GM21825 (cell line): ENCODE results near the gene TSPO2.
"Not testable (repeated sequence)": the region's sequence is repeated elsewhere in the genome, so short reads cannot be mapped to it uniquely, and the experiment has no call there.

Source experiments
- ATAC-seq: cut with Tn5 transposase; IDR thresholded peaks from one replicate; pipeline ENCODE4 v1.9.1; 2021; ENCODE audit warnings: mild to moderate bottlenecking, moderate library complexity; ENCODE audit not compliant: unreplicated experiment

Gene TSPO2, protein sequence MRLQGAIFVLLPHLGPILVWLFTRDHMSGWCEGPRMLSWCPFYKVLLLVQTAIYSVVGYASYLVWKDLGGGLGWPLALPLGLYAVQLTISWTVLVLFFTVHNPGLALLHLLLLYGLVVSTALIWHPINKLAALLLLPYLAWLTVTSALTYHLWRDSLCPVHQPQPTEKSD

DNA sequence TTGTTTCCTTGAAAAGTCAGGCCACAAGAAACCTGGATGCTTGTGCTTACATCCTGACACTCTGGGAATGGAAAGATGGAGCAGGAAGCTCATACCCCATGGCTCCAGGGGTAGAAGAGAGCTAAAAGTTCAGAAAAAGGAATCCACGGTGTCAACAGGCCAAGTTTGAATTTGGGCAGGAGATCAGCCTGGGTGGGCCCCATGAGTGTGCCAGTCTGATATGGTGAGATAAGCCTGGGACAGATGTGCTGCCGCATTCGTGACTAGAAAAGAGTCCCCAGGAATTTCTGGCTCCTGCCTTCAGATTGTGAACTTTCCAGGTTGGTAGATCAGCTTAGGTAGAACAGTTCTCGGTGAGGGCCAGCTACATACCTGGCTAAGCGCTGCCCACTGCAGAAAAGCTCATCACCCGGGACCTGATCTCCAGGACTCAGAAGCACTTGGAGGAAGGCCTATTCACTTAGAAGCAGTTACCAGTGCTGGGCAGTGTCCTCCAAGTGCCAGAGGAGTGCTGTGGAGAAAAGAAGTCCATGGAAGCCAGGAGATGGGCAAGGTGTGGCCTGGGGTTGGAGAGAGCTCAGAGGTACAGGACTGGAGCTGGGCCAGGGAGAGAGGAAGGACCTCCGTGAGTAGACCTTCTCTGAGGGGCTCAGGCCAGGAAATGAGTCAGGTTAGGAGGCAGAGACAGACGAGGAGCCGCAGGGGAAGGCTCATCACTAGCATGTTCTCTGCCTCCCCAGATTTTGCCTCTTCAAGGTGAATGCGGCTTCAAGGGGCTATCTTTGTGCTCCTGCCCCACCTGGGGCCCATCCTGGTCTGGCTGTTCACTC is at the start of gene TSPO2:
TSPO2 (plus strand) TSS at position 242 of the 830 bp plus-strand sequence; CDS start at position 761, 519 bp downstream.
- no peak for ATAC-seq

DNA sequence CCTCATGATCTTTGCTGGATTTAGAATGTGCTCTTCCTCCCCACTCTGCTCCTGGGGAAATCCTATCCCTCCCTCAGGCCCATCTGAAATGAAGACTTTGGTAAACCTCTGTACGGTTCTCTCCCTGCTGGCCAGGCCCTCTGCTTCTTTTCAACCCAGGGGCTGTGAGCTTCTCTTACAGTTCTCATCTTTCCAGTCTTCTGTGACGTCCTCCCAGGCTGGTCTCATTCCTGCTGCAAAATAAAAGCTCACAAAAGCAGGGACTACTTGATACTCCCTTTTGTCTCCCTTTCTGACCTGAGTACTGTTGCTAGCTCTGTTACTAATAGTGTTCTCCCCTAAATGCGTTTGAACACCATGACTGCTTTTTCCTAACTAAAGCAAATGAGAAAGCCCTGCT is 49.5 kb upstream of the TSPO2 start:
- no peak for ATAC-seq

GRCh38 chr6:40996591-40997233 is 45.6 kb upstream of the TSPO2 start:
- ATAC-seq, result no peak

DNA sequence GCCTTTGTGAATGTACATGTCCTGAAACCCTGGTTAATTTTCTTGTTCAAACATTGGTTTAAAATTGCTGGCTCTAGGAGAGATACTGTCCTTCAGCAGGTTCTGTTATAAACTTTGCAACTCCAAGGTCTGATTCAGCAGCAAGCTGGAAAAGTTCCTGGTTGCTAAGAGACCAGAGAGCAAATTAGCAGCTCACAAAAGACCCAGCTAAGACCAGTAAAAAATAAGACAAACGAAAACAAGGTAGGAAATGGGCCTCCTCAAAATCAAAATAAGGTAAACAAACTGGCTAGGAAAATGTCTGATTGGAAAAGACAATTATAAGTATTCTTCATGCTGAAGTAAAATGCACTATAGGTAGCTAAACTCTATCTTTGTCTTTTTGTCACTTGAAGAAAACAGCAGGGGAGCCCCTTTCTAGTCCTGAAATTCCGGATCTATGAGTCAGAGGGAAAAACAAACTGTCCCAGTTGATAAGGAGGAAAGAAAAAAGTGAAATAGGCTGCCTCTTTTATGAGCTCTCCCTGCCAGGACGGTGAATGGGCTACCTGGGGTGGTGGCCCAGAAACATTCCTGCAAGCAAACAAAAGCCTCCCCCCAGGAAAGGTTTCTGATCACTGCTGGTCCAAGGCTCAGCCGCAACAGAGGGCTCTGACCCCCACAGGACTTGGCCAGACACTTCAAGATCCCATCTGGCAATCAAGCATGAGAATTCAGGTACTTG is 44.9 kb upstream of the TSPO2 start:
- no peak for ATAC-seq

DNA sequence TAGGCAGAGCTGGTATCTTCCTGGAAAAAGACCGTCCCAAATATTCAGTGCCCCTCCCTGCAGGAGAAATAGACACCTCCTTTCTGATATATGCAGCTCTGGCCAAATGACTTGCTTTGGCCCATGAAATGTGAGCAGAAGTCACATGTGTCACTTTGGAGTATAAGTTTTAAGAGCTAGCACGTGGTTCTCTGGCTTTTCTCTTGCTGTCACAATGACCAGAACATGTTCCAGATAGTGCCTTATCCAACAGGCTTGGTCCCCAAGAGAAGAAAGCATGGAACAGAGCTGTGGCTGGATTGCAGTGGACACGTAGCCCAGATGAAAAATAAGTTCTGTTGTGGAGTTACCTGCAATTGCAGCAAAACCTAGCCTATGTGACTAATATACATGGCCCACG is 43.6 kb upstream of the TSPO2 start:
- no peak for ATAC-seq

- no peak for ATAC-seq
These were observed 42.7 kb upstream of the TSPO2 start for GRCh38 chr6:40999569-40999968.

GRCh38 chr6:41000248-41000647 is 42.0 kb upstream of the TSPO2 start:
- no peak for ATAC-seq

- no peak for ATAC-seq
These were observed 40.1 kb upstream of the TSPO2 start for GRCh38 chr6:41002168-41002567.

GRCh38 chr6:41006217-41006616 is 36.0 kb upstream of the TSPO2 start:
- not testable (repeated sequence) for ATAC-seq

DNA sequence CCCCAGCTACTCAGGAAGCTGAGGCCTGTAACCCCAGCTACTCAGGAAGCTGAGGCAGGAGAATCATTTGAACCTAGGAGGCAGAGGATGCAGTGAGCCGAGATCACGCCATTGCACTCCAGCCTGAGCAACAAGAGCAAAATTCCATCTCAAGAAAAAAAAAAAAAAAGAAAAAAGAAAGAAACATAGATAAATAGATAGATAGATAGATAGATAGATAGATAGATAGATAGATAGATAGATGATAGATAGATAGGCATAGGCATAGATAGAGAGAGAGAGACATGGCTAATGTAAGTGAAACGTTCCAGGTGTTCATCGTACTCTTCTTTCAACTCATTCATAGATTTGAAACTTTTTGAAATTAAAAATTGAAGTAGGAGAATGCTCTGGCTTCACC is 35.3 kb upstream of the TSPO2 start:
- ATAC-seq, result not testable (repeated sequence)

GRCh38 chr6:41008011-41008410 is 34.3 kb upstream of the TSPO2 start:
- ATAC-seq, result no peak

DNA sequence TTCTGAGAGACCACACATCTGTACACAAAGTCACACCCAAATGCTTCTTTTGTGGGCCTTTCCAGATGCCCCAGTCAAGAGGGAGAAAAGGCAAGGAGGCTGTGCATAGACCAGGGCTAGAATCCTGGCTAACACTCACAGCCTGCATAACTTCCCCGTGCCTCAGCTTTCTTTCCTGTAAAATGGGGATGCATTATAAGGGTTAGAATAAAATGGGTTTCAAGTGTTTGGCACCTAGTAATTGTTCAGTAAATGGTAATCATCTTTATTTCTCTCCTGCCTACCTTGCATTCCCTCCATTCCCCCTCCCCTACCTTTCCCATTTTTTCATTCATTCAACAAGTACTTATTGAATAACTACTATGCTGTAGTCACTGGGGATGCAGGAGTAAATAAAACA is 32.6 kb upstream of the TSPO2 start:
- ATAC-seq, result no peak

GRCh38 chr6:41011673-41012072 is 30.6 kb upstream of the TSPO2 start:
- no peak for ATAC-seq

- ATAC-seq, result no peak
These were observed 28.7 kb upstream of the TSPO2 start for GRCh38 chr6:41013466-41014153.

GRCh38 chr6:41014780-41015179 is 27.5 kb upstream of the TSPO2 start:
- ATAC-seq, result no peak

GRCh38 chr6:41015860-41016259 is 26.4 kb upstream of the TSPO2 start:
- ATAC-seq, result not testable (repeated sequence)

- ATAC-seq, result no peak
These were observed 24.6 kb upstream of the TSPO2 start for GRCh38 chr6:41017663-41018062.

DNA sequence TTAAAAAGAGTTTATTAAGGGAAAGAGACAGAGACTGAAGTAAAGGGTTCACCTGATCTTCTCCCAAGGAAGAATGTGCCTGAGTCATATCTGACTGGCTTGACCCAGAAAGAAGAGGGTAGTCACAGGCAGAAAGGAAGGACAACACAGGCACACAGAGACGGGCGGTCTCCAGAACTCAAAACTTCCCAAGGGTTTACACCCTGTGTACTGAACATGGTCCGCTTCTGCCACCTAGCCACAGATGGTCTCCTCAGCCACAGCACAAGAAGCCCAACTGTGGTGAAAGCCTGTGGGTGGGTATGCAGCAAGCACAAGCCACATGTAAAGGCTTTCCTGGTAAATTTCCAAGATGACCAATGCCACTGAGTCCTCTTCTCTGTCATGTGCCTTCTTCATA is 20.4 kb upstream of the TSPO2 start:
- no peak for ATAC-seq

- ATAC-seq, result no peak
These were observed 20.0 kb upstream of the TSPO2 start for GRCh38 chr6:41022294-41022693.

GRCh38 chr6:41023114-41023513 is 19.2 kb upstream of the TSPO2 start:
- no peak for ATAC-seq
